GM21528 (cell line): ENCODE data around the gene PIH1D1.

Experiments
- ATAC-seq: cut with Tn5 transposase; IDR thresholded peaks from one replicate; pipeline ENCODE4 v1.9.1; 2021; ENCODE audit warnings: mild to moderate bottlenecking, moderate library complexity; ENCODE audit not compliant: unreplicated experiment, low FRiP score

PIH1D1 gene

GRCh38 chr19:49436381-49437017 is 15.1 kb downstream of the PIH1D1 start:
- no peak for ATAC-seq

GRCh38 chr19:49435670-49436069 is 15.9 kb downstream of the PIH1D1 start:
- ATAC-seq, result no peak

GRCh38 chr19:49434907-49435583 is 16.6 kb downstream of the PIH1D1 start:
- ATAC-seq, result no peak

GRCh38 chr19:49433240-49433901 is 18.2 kb downstream of the PIH1D1 start:
- ATAC-seq, result no peak

GRCh38 chr19:49432141-49433073 is 19.2 kb downstream of the PIH1D1 start:
- no peak for ATAC-seq

- ATAC-seq, result no peak
Measured at GRCh38 chr19:49431330-49431749, 20.3 kb downstream of the PIH1D1 start.

GRCh38 chr19:49430678-49431329 is 20.8 kb downstream of the PIH1D1 start:
- no peak for ATAC-seq

- ATAC-seq, result no peak
Measured at GRCh38 chr19:49430172-49430677, 21.4 kb downstream of the PIH1D1 start.

- no peak for ATAC-seq
Measured at GRCh38 chr19:49428547-49429451, 22.8 kb downstream of the PIH1D1 start.

- ATAC-seq, result no peak
Measured at GRCh38 chr19:49427855-49428546, 23.6 kb downstream of the PIH1D1 start.

- ATAC-seq, result no peak
Measured at GRCh38 chr19:49427339-49427738, 24.3 kb downstream of the PIH1D1 start.

GRCh38 chr19:49425922-49426592 is 25.6 kb downstream of the PIH1D1 start:
- no peak for ATAC-seq

GRCh38 chr19:49425178-49425577 is 26.4 kb downstream of the PIH1D1 start, which contains the start of gene GFY:
GFY (plus strand) TSS chr19:49425388; CDS start chr19:49426431, 1,043 bp downstream.
- ATAC-seq, result no peak

- no peak for ATAC-seq
Measured at GRCh38 chr19:49423985-49424303, 27.7 kb downstream of the PIH1D1 start.

- ATAC-seq, result no peak
Measured at GRCh38 chr19:49423071-49423984, 28.3 kb downstream of the PIH1D1 start, which contains the start of gene PTH2. PTH2 (minus strand) TSS chr19:49423441; CDS start chr19:49423339, 102 bp downstream.

- ATAC-seq, result no peak
Measured at GRCh38 chr19:49422407-49423070, 29.1 kb downstream of the PIH1D1 start.
